Measurements from ENCODE around the gene ABHD5.

ABHD5 gene

DNA sequence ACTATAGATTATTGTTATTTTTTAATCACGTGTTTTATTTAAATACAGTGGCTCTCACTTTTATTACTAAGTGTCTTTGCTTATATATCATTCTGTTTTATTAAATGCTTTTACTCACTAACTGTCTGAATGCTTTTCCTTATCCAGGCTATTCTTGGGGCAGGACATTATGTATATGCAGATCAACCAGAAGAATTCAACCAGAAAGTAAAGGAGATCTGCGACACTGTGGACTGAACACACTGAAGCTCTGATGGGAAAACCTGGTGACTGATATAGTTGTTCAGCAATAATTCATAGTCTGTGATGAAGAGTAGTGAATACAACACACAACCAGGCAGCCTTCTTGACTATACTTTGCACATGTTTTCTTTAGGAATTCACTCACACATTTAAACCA, 27.6 kb downstream of the ABHD5 start:
- DNase-seq (ENCODE audit: low read depth in 4 of 4, low spot score in 1 of 4): no peak

DNA sequence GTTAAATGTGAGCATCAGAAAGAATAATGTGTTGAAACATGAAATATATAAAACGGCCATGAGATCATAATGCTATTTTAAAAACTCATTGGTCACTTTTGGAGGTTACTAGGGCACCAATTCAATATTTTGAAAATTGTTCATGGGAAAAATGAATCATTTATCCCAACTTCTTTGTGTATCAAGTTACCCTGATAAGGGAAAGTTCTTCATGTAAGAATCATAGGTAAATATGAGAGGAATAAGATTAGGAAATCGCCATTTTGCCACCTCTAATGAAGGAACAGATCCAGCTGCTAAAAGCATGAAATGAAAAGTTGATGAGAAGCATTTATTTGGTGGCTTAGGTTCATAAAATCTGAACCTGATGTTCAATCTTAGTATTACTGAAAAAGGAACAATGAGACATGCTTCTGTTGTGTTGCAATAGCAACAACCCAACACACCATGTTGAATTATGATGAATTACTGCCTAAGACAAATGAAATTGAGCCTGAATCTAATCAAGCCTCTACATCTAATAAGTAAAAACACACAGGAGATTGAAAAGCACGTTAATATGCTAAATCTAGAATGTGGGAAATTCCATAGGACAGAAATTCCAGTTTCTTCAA, 32.5 kb downstream of the ABHD5 start:
- DNase-seq (ENCODE audit: low read depth in 4 of 4, low spot score in 1 of 4): no peak

DNA sequence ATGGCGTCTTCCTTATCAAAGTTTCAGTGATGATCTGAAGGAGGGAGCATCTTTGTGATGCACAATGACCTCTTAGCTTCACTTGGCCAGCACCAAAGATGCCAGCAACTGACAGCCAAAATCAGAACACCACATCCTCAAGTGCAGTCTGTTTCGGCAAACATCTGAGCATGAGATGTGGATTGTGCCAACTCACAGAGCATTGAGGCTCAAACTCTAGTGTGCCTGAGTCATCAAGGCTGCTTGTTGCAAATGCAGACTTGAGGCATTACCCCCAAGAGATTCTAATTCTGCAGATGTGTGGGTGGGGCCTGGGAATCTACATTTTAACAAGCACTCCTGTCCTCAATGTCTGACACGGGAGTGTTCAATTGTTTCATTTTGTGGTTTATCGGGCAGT, 35.8 kb downstream of the ABHD5 start:
- no peak for DNase-seq (ENCODE audit: low read depth in 4 of 4, low spot score in 1 of 4)

DNA sequence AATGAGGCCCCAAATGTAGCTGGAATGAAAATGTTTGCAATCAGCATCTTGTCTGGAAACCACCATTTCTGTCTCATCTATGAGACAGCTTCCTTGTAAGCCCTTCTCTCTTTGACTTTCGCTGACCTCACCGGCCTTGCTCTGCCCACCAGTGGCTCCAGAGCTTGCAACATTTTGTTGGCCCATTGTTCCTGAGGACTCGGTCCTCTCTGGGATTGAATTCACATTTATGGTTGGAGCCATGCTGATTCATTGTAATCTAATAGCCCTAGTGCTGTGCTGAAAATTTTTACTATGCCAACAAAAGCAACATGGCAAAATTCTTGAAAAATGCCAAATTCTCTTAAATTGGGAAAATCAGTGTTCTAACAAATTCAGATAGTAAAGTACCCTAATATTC, 37.2 kb downstream of the ABHD5 start:
- DNase-seq (ENCODE audit: low read depth in 4 of 4, low spot score in 1 of 4): no peak

DNA sequence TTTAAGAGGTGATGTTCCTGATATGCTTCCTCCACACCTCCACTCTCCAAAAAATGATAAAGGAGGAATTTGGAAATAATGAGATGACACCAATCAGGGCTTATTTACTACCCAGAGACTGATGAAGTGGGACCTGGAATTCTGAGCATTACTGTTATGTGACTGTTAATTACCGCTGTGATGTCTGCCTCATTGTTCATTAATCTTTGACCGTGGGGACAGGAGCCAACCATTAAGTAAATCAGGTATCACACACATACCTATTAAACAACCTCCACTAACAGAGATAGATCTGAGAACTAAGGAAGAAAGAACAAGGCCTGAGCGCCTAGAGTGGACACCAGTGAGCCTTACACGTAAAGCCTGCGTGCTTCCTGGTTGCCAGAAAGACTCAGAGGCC, 37.7 kb downstream of the ABHD5 start:
- DNase-seq (ENCODE audit: low read depth in 4 of 4, low spot score in 1 of 4): no peak

DNA sequence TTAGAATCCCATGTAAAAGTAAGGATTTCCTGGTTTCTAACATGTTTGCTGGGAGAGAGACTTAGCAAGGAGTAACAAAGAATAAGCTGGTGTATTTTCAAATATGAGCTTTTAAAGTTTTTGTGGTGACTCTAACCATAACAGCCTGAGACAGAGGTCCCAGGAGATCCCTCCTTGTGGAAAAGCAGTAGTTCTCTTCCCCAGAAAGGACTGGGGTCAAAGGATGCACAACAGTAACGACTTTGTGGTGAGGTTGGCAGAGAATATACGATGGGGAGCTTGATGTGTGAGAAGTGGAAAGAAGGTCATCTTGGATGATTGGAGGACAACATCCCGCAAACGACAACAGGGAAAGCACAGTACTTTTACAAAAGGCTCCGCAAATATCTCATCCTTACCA, 38.2 kb downstream of the ABHD5 start:
- no peak for DNase-seq (ENCODE audit: low read depth in 4 of 4, low spot score in 1 of 4)

DNA sequence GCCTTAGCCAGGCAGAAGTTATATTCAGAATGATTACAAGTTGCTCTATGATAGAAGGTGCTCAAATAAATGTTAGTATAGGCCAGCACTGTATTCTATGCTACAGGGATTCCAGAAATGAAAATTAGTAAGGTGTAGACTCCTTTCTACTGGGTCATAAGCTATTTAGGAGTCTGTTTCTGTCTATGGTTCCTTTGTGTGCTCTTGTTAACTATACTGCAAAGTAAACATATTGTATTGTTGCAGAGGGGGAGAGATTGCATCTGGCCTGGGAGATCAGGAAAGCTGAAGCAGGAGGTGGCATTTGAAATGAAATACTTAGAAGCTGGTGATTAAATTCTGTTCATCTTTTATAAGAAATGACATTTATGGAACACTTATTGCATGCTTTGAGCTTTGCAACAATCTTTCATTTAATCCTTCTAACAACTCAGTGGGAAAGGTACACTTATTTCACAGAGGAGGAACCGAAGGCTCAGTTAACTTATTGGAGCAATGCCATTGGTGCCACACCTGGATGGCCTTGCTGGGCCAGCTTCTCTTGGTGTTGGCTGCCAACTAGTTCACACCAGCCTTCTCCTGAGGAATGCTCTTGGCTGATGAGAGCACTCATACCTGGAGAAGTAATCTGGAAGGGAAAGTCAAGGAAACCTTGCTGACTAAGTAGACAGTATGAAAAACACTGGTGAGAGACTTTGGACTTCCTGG, 39.1 kb downstream of the ABHD5 start:
- no peak for DNase-seq (ENCODE audit: low read depth in 4 of 4, low spot score in 1 of 4)

DNA sequence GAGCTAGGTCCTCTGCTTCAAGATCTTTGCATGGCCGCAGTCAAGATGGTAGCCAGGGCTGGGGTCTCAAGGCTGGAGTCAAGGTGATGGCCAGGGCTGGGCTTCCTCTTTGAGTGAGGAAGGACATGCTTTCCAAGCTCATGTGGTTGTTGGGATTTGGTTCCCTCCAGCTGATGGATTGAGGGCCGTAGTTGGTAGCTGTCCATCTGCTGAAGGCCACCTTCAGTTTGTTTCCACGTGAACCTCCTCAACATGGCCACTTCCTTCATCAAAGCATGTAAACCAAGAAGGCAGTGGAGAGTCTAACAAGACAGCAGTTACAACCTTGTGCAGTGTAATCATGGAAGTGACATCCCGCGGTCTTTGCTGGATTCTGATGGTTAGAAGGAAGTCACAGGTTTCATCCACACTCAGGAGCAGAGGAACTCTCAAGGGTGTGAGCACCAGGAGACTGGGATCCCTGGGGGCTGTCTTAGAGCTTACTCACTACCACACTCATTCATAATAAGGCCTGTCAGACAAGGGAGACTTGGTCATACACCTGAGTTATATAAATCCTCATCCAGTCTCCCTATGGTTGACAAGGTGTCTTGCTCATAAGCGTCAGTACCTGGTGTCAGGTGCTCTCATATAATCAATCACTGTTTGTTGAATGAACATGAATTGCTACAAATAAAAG, 42.1 kb downstream of the ABHD5 start:
- no peak for DNase-seq (ENCODE audit: low read depth in 4 of 4, low spot score in 1 of 4)

DNA sequence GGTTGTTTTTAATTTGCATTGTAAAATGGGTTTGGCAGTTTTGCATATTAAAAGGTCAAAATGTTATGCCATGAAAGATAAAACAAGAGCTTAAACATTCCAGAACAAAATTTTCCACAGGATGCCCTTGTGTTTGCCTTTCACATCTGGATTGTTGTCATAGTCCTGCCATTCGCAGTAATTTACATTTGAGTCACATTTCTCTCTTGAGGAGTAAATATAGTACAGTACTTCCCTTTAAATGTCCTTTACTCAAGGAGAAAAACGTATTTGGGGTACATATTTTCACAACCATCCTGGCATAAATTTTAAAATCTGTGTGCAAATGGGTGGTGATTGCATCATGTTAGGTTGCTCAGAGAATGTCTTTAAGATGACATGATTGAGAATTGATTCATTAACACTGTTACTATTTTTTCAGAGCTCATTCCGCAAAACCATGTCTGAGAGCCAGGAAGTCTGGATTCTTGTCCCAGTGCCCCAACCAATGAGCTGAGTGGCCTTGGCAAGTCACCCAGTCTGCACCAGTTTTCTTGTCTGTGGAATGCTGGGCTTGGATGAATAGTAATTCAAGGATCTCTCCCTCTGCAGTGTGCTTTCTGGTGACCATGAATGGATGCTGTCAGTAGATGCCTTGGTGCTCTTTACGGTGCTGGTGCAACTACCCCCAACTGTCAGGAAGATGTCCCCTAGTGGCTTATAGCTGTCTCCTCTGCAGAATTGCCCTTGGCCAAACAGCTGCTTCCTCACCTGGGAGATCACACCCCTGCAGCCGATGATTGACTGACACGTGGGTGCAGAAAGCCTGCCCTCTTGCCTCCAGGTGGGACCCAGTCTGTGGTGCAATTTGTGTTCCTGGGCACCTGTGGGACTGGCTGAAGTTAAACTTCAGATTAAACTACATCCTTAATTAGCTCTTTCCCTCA, 43.0 kb downstream of the ABHD5 start:
- no peak for DNase-seq (ENCODE audit: low read depth in 4 of 4, low spot score in 1 of 4)

DNA sequence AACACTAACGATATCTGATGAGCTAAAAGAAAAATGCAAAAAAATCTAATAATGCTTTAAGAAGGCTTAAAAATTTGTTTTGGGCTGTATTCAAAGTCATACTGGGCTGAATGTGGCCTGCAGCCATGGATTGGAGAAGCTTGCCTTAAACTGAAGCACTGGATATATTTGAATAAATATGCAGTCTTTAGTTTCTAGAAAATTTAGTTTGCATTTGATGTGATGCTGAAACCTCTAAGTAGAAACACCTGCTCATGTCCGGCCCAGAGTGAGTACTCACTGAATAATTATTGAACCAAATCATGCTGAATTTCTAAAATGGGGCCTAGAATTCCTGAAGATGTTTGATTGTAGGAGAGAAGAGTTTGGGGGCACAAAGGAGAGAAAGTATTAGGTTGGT, 43.9 kb downstream of the ABHD5 start:
- no peak for DNase-seq (ENCODE audit: low read depth in 4 of 4, low spot score in 1 of 4)

DNA sequence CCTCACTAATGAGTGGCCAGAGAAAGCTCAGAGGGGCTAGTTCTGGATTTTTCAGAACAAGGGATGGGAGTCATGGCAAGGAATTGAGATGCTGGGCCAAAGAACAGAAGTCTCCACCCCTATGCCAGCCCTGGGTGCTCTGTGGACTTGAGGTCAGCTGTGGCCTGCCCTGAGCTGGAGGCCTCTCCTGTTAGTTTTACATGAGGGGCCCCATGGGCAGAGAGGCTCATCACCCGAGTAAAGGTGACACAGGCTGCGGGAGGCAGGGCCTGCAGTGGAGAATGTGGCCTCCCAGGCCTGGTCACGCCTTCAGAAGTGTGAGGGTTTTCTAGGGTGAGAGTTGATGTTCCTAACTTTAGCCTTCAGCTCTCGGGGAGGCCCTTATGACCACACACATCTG, 44.9 kb downstream of the ABHD5 start:
- no peak for DNase-seq (ENCODE audit: low read depth in 4 of 4, low spot score in 1 of 4)

DNA sequence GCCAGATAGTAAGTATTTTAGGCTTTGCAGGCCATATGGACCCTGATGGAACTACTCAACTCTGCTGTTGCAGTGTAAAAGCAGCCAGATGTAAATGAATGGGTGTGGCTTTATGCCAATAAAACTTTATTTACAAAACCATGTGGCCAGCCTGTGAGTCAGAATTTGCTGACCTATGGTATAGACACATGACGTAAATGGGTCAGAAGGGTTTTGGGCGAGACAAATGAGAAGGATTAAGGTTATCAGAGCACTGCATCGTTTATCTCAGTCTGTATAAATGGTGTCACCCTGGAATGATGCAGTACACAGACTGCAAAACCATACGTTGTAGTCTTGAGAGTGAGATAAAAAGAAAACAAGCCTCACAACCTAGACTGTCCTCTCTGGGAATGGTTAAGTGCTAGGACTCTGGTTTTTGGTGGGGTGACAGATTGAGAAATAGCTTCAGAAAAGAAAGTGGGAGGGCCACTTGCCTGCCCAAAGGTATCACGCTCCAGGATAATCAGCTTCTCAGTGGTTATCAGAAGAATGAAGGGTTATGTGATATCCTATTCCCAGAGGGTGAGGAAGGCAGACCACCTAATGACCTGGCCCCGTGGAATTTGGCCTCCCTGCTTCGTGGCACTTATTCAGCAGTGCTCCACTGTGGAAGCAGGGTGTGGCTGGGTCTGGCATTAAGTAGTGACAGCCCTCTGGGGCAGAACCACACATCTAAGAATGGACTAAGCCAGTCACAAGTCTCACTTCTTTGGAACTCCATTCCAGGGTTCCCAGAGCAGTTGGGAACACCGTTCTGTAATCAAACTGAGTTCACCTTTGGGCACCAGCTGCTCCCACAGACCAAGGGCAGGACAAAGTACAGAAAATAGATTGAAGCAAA, 46.1 kb downstream of the ABHD5 start:
- no peak for DNase-seq (ENCODE audit: low read depth in 4 of 4, low spot score in 1 of 4)

DNA sequence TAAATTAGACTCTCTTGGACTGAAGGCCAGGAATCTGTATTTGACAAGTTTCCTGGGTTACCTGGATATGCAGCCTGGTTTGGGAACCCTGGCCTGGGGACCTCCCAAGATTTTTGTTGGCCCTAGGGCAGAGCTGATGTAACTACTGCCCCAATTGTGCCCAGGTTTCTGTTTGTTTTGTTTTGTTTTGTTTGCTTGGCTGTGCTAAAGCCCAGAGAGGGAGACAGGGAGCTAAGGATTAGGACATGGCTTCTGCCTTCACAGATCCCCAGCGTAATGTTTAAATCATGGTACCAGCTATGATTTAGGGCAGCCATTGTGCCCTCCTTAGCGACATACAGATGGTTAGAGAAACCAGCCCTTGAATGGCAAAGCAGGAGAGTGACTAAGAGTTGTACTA, 47.6 kb downstream of the ABHD5 start:
- DNase-seq (ENCODE audit: low read depth in 4 of 4, low spot score in 1 of 4): no peak

DNA sequence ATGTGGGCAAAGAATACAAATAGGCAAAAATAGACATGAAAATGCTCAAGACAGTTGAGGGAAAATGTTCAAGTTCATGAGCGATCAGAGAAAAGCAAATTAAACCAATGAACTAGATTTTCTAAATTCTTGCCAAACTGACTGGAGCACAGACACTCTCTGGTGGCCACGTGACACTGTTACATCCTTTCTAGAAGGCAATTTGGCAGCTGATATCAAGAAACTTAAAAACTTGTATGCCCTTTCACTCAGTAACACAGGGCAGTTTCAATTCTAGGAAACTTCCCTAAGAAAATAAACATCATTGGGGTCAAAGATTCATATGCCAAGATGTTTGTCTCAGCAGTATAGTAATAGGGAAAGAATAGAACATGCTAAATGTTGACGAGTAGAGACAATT, 52.2 kb downstream of the ABHD5 start:
- DNase-seq (ENCODE audit: low read depth in 4 of 4, low spot score in 1 of 4): no peak

DNA sequence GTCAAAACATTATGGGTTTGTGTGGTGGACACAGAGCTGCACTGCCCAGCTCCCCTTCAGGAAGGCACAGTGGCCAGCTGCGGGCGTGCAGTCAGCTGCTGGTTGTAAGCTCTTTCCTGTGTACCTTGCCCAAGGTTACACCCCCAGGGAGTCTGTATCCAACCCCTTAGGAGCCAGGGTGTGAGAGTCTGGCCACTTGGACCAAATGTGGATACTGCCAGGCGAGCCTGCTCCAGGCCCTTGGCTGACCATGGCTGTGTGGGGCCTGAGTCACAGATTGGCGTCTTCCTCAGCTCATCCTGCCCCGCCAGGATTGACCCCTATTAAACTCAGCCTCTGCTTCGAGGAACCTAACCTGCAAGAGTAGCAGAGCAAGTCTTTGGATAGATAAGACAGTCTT, 56.9 kb downstream of the ABHD5 start:
- DNase-seq (ENCODE audit: low read depth in 4 of 4, low spot score in 1 of 4): no peak

DNA sequence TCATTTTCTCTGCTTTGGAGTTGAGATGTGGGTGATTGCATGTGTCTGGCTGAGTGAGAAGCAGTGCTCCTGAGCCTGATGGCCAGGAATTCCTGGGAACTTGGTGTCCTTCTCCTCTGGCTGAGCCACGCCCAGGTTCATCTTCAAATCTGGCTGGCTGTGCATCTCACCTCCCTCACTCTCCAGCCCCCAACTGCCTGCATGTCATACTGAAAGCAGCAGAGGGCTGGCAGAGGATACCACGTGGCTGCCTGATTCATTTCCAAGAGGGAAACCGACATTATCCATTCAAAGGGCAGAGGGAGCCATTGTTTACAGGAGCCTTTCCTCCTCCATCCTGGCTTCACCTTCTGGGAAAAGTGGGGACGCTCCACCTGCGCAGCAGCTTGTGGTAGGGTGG, 57.4 kb downstream of the ABHD5 start:
- no peak for DNase-seq (ENCODE audit: low read depth in 4 of 4, low spot score in 1 of 4)

DNA sequence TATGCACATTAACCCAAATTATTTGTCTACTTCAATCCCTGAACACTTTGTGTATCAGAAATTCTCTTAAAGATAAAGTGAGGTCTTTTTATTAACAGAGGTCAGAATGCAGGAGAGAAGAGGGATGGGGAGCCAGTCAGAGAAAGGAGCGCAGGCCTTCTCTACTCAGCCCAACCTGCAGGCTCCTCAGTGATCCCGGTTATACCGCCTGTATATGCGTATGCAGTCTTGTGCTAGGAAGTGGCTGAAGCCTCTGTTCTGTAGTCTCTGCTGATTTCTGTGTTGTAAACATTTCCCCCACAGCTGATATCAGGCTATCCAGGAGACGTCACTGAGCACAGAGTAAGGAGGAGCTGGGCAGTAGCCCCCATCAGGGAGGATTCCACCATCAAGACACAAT, 57.9 kb downstream of the ABHD5 start:
- DNase-seq (ENCODE audit: low read depth in 4 of 4, low spot score in 1 of 4): no peak

DNA sequence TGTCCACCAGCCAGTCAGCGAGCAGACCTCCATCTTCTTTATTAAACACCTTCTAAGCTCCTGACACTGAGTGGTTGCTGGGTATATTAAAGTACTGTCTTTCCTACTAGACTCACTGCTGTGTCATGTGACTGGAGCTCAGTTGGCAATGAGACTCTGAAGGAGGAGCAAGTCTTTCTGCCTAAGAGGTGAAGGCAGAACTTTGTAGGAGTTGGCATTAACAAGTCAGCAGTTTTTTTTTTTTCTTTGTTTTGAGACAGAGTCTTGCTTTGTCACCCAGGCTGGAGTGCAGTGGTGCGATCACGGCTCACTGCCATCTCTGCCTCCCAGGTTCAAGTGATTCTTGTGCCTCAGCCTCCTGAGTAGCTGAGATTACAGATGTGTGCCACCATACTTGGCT, 62.2 kb downstream of the ABHD5 start:
- DNase-seq (ENCODE audit: low read depth in 4 of 4, low spot score in 1 of 4): no peak

DNA sequence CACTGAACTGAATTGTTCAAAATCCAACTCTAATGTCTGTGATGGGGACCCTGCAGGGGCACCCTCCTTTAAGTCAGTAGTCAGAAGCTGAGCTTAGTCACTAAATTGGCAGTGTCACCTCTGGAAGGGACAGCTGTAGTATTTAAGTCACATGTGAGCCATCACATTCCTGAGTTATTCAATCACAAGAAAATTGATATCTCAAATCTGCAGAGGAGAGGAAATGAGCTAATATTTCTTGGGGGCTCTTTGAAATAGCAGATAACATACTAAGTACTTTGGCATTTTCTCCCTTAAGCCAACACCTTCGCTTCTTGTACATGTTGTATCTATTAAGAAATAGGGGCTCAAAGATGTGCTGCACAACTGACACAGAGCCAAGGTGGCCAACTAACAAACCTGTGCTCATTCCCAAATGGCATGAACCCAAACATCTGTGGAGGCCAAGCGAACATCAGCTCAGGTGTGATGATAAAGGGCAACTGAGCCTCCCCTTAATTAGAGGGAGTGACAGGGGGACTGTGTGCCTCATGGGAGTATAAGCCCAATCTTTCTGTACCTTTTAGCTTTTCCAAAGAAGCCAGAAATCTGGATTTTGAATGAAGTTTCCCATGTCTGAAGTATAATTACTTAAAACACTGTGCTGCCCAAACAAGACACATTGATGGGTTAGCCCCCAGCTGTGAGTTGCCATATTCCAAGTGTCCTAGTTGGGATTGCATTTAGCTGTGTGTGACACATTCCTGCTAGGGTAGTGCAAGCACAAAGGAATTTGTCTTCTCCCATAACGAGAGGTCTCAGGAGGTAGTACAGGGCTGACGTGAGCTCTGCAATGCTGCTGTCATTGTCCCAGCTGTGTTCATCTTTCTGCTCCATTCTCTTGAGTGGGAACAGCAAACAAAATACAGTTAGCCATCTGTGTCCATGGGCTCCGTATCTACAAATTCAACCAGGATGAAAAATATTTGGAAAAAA, 63.3 kb downstream of the ABHD5 start:
- DNase-seq (ENCODE audit: low read depth in 4 of 4, low spot score in 1 of 4): no peak
